ENCODE data around the gene IFNA10. TPM values are rescaled to one million over a fixed set of nuclear protein-coding genes. Genes with fewer than 3 reads are reported as not detected.
"Not testable (repeated sequence)": the region's sequence is repeated elsewhere in the genome, so short reads cannot be mapped to it uniquely, and the experiment has no call there.

IFNA10 gene
- total RNA-seq, 1 donor from 2014 or later, result not detected

DNA sequence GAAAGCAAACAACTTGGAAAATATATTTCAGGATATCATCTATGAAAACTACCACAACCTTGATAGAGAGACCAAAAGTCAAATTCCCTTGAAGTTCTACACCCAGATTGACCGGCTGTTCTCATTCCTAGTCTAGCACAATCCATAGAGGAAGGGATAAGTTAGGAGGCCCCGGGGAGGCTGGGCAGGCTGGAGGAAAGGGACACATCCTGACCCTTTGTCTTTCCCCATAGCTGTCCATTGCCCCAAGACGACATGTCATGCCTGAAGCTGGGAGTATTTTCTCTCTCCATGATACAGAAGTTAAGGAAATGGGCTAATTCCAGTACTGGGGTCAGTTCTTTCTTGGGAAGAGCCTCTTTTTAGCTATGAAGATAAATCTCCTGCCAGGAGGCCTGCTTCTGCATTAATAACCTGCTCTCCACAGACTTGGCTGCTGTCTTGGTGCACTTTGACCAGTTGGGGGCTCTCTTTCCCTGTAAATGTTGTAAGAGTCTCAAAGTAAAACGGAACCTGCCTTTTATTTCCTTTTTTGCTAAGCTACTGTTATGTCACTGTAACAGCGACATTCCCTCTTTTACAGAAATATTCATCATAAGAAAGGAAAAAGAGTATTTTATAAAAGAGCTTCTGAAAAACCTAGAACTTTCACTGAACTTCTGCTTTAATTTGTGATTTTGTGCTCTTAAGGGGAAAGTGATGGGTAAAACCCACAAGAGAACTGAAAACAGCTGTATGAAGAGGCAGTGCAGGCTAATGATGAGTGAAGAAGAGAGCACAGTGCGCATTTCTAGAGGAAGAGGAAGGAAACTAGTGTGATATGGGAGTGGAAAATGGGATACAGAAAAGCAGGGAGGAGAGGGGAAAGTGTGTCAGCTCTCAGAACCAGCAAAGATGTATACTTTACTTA, 11.8 kb downstream of the IFNA10 start:
- not testable (repeated sequence) for FAIRE-seq

DNA sequence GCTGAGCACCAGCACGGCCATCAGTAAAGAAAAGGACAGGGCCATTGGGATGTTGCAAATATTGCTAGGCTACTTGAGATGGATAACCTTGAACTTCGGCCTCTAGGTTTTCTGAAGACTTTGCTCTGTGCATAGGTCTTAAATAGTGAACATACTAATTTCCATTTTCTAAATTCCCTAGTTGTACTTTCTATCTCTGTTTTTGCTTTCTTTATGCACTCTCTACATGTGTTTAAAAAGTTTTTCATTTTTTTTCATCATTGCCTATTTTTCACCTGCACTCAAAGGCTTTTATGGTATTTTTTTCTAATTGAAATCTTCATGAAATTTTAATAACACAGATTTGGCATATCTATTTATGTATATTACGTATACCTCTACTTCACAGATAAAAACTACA, 19.5 kb downstream of the IFNA10 start, which contains the start of gene IFNA4:
Gene IFNA4, minus strand, starts transcription at position 101 of the 400 bp plus-strand sequence. Its CDS starts 56 bp downstream, at position 45.
- FAIRE-seq; DNase-seq (ENCODE audit: low spot score in 2 of 2): not testable (repeated sequence)

More for the DNA sequence above, 11.8 kb downstream of the IFNA10 start:
- DNase-seq (ENCODE audit: low spot score in 2 of 2), result not testable (repeated sequence)

DNA sequence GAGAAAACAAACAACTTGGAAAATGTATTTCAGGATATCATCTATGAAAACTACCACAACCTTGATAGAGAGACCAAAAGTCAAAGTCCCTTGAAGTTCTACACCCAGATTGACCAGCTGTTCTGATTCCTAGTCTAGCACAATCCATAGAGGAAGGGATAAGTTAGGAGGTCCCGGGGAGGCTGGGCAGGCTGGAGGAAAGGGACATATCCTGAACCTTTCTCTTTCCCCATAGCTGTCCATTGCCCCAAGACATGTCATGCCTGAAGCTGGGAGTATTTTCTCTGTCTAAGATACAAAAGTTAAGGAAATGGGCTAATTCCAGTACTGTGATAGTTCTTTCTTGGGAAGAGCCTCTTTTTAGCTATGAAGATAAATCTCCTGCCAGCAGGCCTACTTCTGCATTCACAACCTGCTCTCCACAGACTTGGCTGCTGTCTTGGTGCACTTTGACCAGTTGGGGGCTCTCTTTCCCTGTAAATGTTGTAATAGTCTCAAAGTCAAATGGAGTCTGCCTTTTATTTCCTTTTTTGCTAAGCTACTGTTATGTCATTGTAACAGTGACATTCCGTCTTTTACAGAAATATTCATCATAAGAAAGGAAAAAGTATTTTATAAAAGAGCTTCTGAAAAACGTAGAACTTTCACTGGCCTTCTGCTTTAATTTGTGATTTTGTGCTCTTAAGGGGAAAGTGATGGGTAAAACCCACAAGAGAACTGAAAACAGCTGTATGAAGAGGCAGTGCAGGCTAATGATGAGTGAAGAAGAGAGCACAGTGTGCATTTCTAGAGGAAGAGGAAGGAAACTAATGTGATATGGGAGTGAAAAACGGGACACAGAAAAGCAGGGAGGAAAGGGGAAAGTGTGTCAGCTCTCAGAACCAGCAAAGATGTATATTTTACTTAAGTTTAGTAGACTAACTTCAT, 23.9 kb downstream of the IFNA10 start:
- peak; percentile 70 for FAIRE-seq
- not testable (repeated sequence) for DNase-seq (ENCODE audit: low spot score in 2 of 2)

DNA sequence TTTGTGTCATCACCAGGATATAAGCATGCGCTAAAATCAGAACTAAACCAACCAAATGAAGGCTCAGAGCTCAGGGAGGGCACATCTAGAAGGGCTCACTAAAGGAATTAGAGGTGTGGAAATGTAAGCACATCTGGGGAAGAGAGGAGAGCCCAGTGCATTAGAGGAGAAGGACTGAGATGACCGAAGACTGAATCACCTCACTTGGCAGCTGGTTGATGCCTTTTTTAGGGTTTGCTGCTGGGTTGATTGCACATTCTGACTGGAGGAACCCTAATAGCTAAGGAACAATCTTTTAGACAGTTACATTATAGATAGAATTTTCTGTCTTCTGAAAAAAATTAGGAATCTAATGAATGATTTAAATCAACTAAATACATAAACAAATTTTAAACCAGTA, 32.3 kb downstream of the IFNA10 start:
- FAIRE-seq (no peak), DNase-seq (ENCODE audit: low spot score in 2 of 2) (no peak)

DNA sequence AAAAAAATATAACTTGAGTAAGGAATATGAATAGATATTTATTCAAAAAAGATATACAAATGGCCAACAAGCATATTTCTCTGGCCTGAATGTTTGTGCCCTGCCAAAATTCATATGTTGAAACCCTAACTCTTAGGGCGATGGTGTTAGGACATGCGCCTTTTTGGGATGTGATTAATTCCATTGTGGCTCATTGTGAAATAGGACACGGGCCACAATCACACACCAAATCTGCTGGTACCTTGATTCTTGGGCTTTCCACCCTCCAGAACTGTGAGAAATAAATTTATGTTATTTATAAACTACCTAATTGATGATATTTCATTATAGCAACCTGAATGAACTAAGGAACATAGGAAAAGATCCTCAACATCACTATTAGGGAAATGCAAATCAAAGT, 34.8 kb downstream of the IFNA10 start:
- FAIRE-seq, result no peak
- no peak for DNase-seq (ENCODE audit: low spot score in 2 of 2)

DNA sequence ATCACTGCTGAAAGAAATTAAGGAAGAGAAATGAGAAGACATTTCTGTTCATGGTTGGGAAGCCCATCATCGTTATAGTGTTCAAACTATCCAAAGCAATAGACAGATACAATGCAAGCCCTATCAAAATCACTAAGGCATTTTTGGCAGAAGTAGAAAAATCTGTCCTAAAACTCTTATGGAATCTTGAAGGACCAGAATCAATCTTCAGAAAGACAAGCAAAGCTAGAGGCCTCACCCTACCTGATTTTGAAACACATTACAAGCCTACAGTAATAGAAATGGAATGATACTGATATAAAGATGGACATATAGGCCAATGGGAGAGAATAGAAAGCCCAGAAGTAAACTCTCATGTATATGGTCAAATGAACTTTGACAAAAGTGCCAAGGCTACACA, 35.6 kb downstream of the IFNA10 start:
- DNase-seq (ENCODE audit: low spot score in 2 of 2), result no peak
- no peak for FAIRE-seq

DNA sequence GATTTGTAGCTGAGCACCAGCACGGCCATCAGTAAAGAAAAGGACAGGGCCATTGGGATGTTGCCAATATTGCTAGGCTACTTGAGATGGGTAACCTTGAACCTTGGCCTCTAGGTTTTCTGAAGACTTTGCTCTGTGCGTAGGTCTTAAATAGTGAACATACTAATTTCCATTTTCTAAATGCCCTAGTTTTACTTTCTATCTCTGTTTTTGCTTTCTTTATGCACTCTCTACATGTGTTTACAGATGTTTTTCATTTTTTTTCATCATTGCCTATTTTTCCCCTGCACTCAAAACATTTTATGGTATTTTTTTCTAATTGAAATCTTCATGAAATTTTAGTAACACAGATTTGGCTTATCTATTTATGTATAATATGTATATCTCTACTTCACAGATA, 40.4 kb downstream of the IFNA10 start, which contains the start of gene IFNA21:
Gene IFNA21, minus strand, starts transcription at position 101 of the 400 bp plus-strand sequence. Its CDS starts 48 bp downstream, at position 53.
- DNase-seq (ENCODE audit: low spot score in 2 of 2); FAIRE-seq: not testable (repeated sequence)

DNA sequence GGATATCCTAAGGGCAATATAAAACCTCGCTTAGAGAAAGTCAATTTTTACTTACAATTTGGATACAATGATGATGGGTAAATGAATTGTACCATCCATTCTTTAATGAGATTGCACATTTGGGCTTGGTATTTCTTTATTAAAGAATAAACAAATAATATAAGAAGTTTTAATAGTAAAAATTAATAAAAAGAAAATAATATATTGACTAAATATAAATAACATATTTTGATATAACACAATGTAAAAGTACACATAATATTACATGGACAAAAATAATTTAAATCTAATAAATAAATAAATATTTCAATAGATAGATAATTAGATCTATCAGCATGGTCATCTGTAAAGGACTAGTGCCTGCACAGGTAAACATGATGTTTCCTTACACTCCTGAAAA, 41.4 kb downstream of the IFNA10 start:
- no peak for DNase-seq (ENCODE audit: low spot score in 2 of 2)
- peak; percentile 69 for FAIRE-seq

DNA sequence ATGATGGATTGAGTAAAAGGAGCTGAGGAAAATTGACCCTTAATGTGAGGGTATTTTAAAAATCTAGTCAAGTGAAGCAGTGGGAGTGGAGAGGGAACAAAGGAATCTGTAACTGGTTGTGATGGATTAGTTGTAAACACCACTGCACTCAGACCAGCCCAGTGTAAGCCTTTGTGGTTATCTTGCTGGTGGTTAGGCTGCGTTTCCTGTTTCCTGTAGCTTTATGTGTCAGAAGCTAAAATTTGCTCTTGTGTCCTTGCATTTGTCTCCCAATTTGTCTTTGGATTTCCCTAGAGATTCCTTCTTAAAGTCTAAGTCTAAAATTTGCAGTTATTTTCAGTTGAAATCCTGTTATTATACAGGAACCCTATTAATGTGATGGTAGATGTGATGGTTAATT, 46.8 kb downstream of the IFNA10 start:
- DNase-seq (ENCODE audit: low spot score in 2 of 2), result no peak
- no peak for FAIRE-seq

Small RNAs within 50 kb of the gene (small RNA-seq; reads per million reads assigned to genes)
- gene RF00019, result not detected

Other genes starting within 250 kb of the IFNA10 start
- gene HACD4, start 175.5 kb downstream of the IFNA10 start, total RNA-seq, result 0.41 TPM
- not detected for gene IFNB1, start 129.2 kb downstream of the IFNA10 start, total RNA-seq
- gene IFNW1, start 65.3 kb downstream of the IFNA10 start, total RNA-seq, result not detected
- gene IFNA21, start 40.5 kb downstream of the IFNA10 start, total RNA-seq, result not detected
- gene IFNA4, start 19.6 kb downstream of the IFNA10 start, total RNA-seq, result not detected
- gene IFNA7, start 4.9 kb downstream of the IFNA10 start, total RNA-seq, result not detected
- not detected for gene IFNA16, start 10.2 kb upstream of the IFNA10 start, total RNA-seq
- not detected for gene IFNA17, start 21.1 kb upstream of the IFNA10 start, total RNA-seq
- not detected for gene IFNA14, start 32.9 kb upstream of the IFNA10 start, total RNA-seq
- gene IFNA5, start 98.2 kb upstream of the IFNA10 start, total RNA-seq, result not detected
- gene KLHL9, start 128.3 kb upstream of the IFNA10 start, total RNA-seq, result 71.7 TPM
- gene IFNA6, start 143.7 kb upstream of the IFNA10 start, total RNA-seq, result not detected
- not detected for gene IFNA13, start 160.9 kb upstream of the IFNA10 start, total RNA-seq
- not detected for gene IFNA2, start 178.3 kb upstream of the IFNA10 start, total RNA-seq
- not detected for gene IFNA8, start 202.0 kb upstream of the IFNA10 start, total RNA-seq
- not detected for gene IFNA1, start 233.3 kb upstream of the IFNA10 start, total RNA-seq